HG03342 (cell line): ENCODE measurements around the gene PCA3.

ENCODE experiments used
- ATAC-seq: cut with Tn5 transposase; IDR thresholded peaks from one replicate; pipeline ENCODE4 v1.9.1; 2021; ENCODE audit warnings: mild to moderate bottlenecking, moderate library complexity; ENCODE audit not compliant: unreplicated experiment

PCA3 gene

GRCh38 chr9:76818271-76818670 is 54.0 kb downstream of the PCA3 start:
- no peak for ATAC-seq

DNA sequence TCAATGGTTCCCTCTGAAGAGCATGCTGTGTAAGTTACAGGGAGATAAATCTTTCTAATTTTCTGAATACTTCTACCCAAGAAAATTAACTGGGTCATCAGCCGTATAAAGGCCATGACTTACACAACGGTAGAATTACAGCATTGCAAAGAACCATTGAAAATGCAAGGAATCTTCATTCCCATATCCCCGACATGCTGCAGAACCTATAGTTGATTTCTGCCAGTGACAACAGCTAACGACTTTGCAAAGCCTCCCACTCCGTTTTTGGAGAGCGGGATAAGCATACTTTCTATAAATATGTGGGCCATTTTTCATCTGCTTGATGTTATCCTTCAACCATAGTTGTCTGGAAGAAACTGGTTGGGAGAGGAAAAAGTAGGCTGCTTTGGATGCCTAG is 56.2 kb downstream of the PCA3 start:
- ATAC-seq = no peak

GRCh38 chr9:76827296-76828080 is 63.2 kb downstream of the PCA3 start:
- no peak for ATAC-seq

GRCh38 chr9:76828447-76828846 is 64.2 kb downstream of the PCA3 start:
- no peak for ATAC-seq

DNA sequence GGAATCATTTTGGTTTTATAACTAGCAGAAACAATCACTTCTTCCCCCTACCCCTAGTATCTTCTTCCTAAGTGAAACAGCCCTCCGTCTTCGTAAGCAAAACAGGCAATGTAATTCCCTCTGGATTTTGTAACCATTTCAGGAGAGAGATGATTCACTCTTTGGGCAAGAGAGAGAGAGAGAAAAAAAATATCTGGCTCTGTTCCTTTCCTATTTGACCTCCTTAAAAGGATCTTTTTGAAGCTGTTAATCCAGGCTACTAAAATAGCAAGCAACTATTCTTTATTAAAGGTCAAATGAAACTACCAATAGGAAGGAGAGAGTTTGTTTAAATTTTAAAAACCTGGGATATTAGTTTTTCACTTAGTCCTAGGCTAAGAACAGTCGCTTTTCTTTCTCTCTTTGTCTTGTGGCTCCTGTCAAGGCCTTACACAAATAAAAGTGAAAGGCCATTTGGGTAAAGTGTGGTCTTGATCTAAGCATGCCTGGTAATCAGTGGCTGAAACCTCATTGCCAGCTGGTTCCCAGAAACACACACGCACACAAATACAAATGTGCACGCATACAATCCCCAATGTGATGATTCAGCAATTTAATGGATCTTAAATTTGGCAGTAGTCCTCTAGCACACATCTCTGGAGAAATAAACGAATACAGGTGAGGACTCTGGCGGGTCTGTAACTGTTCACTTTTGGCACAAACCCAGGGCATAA is 71.5 kb downstream of the PCA3 start:
- ATAC-seq = no peak
